Thymus (tissue), 11 donors: Measurements from ENCODE around the gene COX6B1. TPM values are rescaled to one million over a fixed set of nuclear protein-coding genes. Genes with fewer than 3 reads are reported as not detected.
"Not testable (repeated sequence)": the region's sequence is repeated elsewhere in the genome, so short reads cannot be mapped to it uniquely, and the experiment has no call there.

Source experiments
- DNase-seq, 9 donors: peaks; one replicate each; pipeline ENCODE4 v3.0.0-alpha.2; 2013; ENCODE audit warnings: low spot score in 9 of 9, low read depth in 6 of 9, missing footprints in 1 of 9
- H3K27ac ChIP-seq, 2 donors: one replicate each; pipeline ENCODE4 v1.5.1; 2013; ENCODE audit warnings: control low read depth in 1 of 2, low read depth in 1 of 2, low read length in 1 of 2, mild to moderate bottlenecking in 1 of 2, moderate library complexity in 1 of 2
- H3K27me3 ChIP-seq, 2 donors: one replicate each; pipeline ENCODE4 v1.5.1; 2013; ENCODE audit warnings: low read length in 1 of 2; ENCODE audit not compliant: control insufficient read depth in 2 of 2, insufficient read depth in 1 of 2
- H3K36me3 ChIP-seq, 2 donors: one replicate each; pipeline ENCODE4 v1.5.1; 2013; ENCODE audit warnings: low read length in 1 of 2, mild to moderate bottlenecking in 1 of 2, moderate library complexity in 1 of 2; ENCODE audit not compliant: control insufficient read depth in 2 of 2, insufficient read depth in 2 of 2
- H3K4me1 ChIP-seq, 2 donors: one replicate each; pipeline ENCODE4 v1.5.1; 2013; ENCODE audit warnings: low read length in 2 of 2; ENCODE audit not compliant: control insufficient read depth in 2 of 2, insufficient read depth in 2 of 2
- H3K4me3 ChIP-seq, 2 donors: one replicate each; pipeline ENCODE4 v1.5.1; 2013; ENCODE audit warnings: low read length in 2 of 2, control low read depth in 1 of 2, mild to moderate bottlenecking in 1 of 2
- H3K9me3 ChIP-seq, 2 donors: one replicate each; pipeline ENCODE4 v1.5.1; 2013; ENCODE audit warnings: low read length in 1 of 2, mild to moderate bottlenecking in 1 of 2; ENCODE audit not compliant: control insufficient read depth in 2 of 2, insufficient read depth in 1 of 2
- WGBS: extraction: QIAGEN DNeasy Blood & Tissue Kit; methylation state at CpG from one replicate; pipeline ENCODE4 v1.1.7; 2013; 5-methylcytosine and 5-hydroxymethylcytosine counted together
- polyA plus RNA-seq: library from polyadenylated mRNA; stranded (reverse); fragments of 200-250 nt; gene quantifications from one replicate; pipeline ENCODE4 v1.2.3, GENCODE V29; 2013
- total RNA-seq: library from RNA; stranded (reverse); fragments of 120-200 nt; gene quantifications from one replicate; pipeline ENCODE4 v1.2.4, GENCODE V29; 2013
- donor health status: healthy.

COX6B1 gene
- total and polyA plus RNA-seq, 2 donors = 636 to 656 TPM

- 78% methylated on average over 9 of the region's 9 CpGs for WGBS
- peaks cover 27 to 35% of the 10 kb centered on the region in 2 donors for H3K36me3 ChIP-seq
- no peak overlapping the region for H3K4me3 ChIP-seq
- H3K4me1 ChIP-seq = peaks cover 8 to 14% of the 10 kb centered on the region in 2 donors
- no peaks in the 10 kb centered on the region for H3K27me3 ChIP-seq
- no peak overlapping the region for H3K27ac ChIP-seq
- no peak for DNase-seq
- no peaks in the 10 kb centered on the region for H3K9me3 ChIP-seq
Observed at GRCh38 chr19:35650581-35650980, 2.5 kb downstream of the COX6B1 start.

- H3K27me3 ChIP-seq, H3K4me1 ChIP-seq, H3K4me3 ChIP-seq, DNase-seq, H3K9me3 ChIP-seq, H3K27ac ChIP-seq: not testable (repeated sequence)
- 98% methylated on average over 6 of the region's 6 CpGs for WGBS
- H3K36me3 ChIP-seq = peaks cover 53 to 68% of the 10 kb centered on the region in 2 donors
Observed at GRCh38 chr19:35654828-35655227, 6.7 kb downstream of the COX6B1 start.

GRCh38 chr19:35655600-35655999, 7.5 kb downstream of the COX6B1 start:
- H3K27ac ChIP-seq = no peak overlapping the region
- H3K4me1 ChIP-seq = no peaks in the 10 kb centered on the region
- WGBS = 98% methylated on average over 4 of the region's 4 CpGs
- DNase-seq = no peak
- no peak overlapping the region for H3K4me3 ChIP-seq
- H3K9me3 ChIP-seq = no peaks in the 10 kb centered on the region
- no peaks in the 10 kb centered on the region for H3K27me3 ChIP-seq
- peaks cover 60 to 73% of the 10 kb centered on the region in 2 donors for H3K36me3 ChIP-seq

- DNase-seq = no peak
- Histone ChIP-seq H3K4me3 (no peak overlapping the region), H3K4me1 (no peaks in the 10 kb centered on the region), H3K27me3 (no peaks in the 10 kb centered on the region), H3K27ac (no peak overlapping the region), H3K9me3 (no peaks in the 10 kb centered on the region), H3K36me3 (peaks cover 56 to 69% of the 10 kb centered on the region in 2 donors)
- over 99% methylated on average over 6 of the region's 6 CpGs for WGBS
Observed at GRCh38 chr19:35656700-35657099, 8.6 kb downstream of the COX6B1 start.

- DNase-seq = no peak
- H3K4me3 ChIP-seq = no peak overlapping the region
- H3K9me3 ChIP-seq = no peaks in the 10 kb centered on the region
- H3K4me1 ChIP-seq = no peaks in the 10 kb centered on the region
- no peaks in the 10 kb centered on the region for H3K27me3 ChIP-seq
- no peak overlapping the region for H3K27ac ChIP-seq
- H3K36me3 ChIP-seq = peaks cover 61 to 68% of the 10 kb centered on the region in 2 donors
- 91% methylated on average over 15 of the region's 15 CpGs for WGBS
Observed at GRCh38 chr19:35657904-35658700, 10.0 kb downstream of the COX6B1 start.

- Histone ChIP-seq H3K27me3 (no peaks in the 10 kb centered on the region), H3K36me3 (peaks cover 47 to 61% of the 10 kb centered on the region in 2 donors), H3K4me3 (no peak overlapping the region), H3K27ac (no peak overlapping the region), H3K4me1 (no peaks in the 10 kb centered on the region), H3K9me3 (no peaks in the 10 kb centered on the region)
- 97% methylated on average over 6 of the region's 6 CpGs for WGBS
- DNase-seq = no peak
Observed at GRCh38 chr19:35661995-35662340, 13.8 kb downstream of the COX6B1 start.

GRCh38 chr19:35663981-35664380, 15.9 kb downstream of the COX6B1 start:
- Histone ChIP-seq H3K27me3 (no peaks in the 10 kb centered on the region), H3K4me1 (no peaks in the 10 kb centered on the region), H3K27ac (no peak overlapping the region), H3K9me3 (no peaks in the 10 kb centered on the region), H3K4me3 (no peak overlapping the region), H3K36me3 (peaks cover 31 to 41% of the 10 kb centered on the region in 2 donors)
- no peak for DNase-seq
- 95% methylated on average over 3 of the region's 3 CpGs for WGBS

- Histone ChIP-seq H3K27me3 (peaks cover 0 to 4% of the 10 kb centered on the region in 2 donors), H3K9me3 (no peaks in the 10 kb centered on the region), H3K27ac (no peak overlapping the region), H3K4me3 (no peak overlapping the region), H3K36me3 (peaks cover 26 to 33% of the 10 kb centered on the region in 2 donors), H3K4me1 (no peaks in the 10 kb centered on the region)
- no peak for DNase-seq
- WGBS = 95% methylated on average over 24 of the region's 24 CpGs
Observed at GRCh38 chr19:35665157-35665556, 17.0 kb downstream of the COX6B1 start.

GRCh38 chr19:35665604-35666003, 17.5 kb downstream of the COX6B1 start:
- no peak overlapping the region for H3K4me3 ChIP-seq
- no peaks in the 10 kb centered on the region for H3K4me1 ChIP-seq
- 82% methylated on average over 7 of the region's 7 CpGs for WGBS
- peaks cover 23 to 31% of the 10 kb centered on the region in 2 donors for H3K36me3 ChIP-seq
- no peaks in the 10 kb centered on the region for H3K9me3 ChIP-seq
- DNase-seq = no peak
- peaks cover 0 to 4% of the 10 kb centered on the region in 2 donors for H3K27me3 ChIP-seq
- no peak overlapping the region for H3K27ac ChIP-seq
